ENCODE results near the gene GFRA4.

Gene GFRA4

DNA sequence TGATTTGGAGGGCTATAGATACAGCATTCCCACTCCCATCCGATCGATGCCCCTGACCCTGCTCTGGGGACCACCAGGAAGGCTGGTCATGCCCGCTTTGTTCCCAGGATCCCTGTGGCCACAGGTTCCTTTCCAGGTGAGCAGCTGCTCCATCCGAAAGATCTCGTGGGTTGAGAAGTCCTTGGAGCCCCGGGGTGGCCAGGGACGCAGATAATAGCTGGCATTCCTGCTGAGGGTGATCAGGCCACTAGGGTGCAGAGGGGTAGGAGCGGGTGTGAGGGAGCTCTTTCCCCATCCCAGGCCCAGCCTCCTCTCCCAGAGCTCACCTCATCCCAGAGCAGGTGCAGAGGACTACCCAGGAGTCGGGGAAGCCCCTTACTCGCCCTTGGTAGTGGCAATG lies 11.2 kb upstream of the GFRA4 start:
- DNase-seq (ENCODE audit: low read depth in 3 of 3), result no peak

DNA sequence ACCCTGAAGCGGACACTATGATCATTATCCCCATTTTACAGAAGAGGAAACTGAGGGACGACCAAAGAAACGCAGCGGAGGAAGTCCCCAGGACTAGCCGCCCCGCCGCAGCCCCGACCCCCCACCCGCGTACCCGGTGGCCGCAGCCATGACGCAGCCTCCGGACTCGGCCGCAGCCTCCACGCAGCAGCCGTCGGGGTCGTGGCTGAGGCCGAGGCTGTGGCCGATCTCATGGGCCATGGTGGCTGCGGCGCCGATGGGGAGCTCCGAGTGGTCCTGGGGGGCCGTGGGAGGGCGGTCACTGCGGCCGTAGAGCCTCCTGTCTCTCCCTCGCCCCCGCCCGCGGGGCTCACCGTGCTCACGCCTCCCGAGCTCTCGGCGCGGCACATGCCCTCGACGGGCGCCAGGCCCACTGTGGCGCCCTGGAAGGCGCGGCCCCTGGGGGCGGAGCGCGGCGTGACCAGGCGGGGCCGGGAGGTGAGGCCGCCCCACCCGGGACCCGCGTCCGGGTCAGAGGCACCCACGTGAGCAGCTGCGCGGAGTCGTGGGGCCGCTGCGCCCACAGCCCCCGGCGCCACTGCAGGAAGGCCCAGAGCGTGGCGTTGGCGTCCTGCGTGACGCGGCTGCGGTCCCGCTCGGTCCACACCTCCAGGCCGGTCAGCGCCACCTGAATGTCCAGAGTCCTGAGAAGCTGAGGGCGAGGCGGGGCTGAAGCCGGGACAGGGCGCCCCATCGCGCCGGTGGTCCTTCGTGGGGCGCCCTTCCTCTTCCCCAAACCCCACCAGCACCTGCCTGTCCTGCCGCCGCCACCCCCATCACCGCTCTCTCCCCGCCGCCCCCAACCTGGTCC lies 10.2 kb upstream of the GFRA4 start:
- no peak for DNase-seq (ENCODE audit: low read depth in 3 of 3)

DNA sequence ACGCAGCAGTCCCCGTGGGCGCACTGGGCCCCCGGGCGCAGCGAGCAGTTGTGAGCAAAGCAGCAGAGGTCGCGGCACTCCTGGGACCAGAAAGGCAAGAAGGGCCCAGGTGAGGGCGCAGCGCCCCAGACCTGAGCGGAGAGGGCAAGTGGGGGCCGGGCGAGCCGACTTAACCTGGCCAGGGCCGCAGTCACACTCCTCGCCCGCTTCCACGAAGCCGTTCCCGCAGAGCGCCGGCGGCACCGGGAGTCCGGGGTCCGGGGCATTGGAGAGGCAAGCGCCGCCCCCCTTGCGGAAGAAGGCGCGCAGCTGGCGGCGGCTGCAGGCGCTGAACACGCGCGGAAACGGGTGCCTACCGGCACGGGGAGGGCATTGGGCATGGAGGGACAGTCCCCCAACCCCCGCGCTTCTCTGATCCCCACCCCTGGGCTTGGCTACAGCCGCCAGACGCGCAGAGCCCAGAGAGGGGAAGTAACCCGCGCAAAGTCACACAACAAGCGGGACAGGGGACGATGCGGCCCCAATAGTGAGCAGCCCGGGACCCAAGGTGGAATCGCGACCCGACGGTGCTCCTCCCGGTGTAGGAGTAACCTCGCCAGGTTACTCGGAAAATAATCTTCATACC lies 9.5 kb upstream of the GFRA4 start:
- DNase-seq (ENCODE audit: low read depth in 3 of 3), result no peak

DNA sequence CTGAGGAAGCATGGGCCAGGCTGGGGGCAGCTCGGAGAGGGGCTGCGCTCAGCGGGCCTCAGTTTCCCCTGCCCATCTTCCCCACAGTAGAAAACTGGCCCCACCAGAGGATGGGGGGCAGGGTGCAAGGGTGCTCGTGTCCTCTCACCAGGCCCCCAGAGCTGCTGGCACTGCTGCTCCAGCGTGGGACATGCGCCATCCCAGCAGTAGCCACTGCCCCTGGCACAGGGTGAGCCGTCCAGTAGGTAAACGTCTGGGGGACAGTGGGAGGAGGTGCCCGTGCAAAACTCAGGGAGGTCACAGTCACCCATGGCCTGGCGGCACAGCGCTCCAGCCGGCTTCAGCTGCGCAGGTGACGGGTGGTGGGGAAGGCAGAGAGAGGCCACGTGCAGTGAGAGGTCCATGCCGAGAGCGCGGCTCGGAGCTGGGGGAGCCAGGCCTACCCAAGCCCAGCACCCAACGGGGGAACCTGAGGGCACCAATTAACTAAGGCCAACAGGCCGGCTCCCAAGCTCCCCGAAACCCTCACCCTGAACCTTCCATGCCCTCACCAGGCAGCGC lies 8.9 kb upstream of the GFRA4 start:
- no peak for DNase-seq (ENCODE audit: low read depth in 3 of 3)

DNA sequence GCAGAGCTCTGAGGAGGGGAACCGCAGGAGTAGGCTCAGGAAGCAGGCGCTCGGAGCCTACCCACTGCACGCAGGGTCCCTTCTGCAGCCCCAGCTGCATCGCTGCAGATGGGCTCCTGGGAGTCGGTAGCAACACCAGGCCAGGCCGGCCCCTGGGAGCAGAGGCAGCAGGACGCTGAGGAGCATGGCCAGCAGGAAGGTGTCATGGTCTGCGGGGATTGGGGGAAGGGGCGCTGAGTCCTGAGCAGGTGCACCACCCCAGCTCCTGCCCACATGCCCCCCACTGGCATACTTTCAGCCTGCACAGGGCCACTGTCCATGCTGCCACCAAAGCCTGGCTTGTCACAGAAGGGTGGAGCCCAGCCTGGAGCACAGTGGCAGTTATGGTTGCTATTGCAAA lies 7.7 kb upstream of the GFRA4 start:
- DNase-seq (ENCODE audit: low read depth in 3 of 3), result no peak

DNA sequence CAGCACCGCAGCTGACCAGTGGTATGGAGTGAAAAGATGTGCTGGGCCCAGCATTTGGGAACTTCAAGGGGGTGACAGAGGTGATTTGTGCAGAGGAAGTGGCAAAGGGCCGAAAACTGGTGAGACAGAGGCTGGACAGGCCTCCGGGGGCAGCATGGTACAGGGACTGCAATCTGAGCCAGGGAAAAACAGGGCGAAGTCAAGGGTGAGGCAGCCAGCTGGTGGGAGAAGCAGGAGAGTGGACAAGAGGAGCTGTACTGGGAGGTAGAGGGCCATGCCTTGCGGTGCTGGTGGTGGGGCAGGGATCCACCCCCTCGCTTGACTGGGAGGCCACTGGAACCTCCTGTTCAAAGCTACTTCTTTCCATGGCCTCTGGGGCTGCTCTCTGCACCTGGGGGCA lies 7.3 kb upstream of the GFRA4 start:
- no peak for DNase-seq (ENCODE audit: low read depth in 3 of 3)

DNA sequence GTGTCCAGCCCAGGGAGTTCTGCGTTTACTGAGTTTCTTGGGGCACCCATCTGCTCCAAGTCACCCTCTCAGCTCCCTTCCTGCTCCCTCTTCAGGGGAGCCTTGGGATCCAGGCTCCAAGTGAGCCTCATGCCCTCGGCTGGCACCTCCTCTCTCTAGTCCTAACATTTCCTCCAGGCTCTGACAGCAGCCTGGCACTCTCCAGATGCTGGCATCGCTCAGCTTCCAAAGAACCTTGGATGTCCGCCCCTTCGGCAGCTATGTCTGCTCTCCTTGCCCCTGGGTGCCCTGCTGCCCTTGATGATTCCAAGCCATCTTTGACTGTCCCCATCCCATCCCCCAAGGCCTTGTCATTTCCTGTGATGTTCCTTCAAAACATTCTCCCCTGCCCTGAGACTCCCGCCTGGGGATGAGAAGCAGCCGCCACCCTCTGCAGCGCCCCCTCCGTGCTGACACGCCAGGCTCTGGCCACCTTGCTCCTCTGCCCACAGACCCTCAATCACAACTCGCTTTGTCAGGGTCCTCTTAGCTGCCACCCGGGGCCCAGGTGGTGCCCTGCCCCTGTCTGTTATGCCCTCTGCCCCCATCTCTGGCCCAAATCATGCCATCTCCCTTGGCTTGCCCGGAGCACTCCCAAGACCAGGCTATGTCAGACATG lies 6.6 kb upstream of the GFRA4 start:
- DNase-seq (ENCODE audit: low read depth in 3 of 3), result no peak

DNA sequence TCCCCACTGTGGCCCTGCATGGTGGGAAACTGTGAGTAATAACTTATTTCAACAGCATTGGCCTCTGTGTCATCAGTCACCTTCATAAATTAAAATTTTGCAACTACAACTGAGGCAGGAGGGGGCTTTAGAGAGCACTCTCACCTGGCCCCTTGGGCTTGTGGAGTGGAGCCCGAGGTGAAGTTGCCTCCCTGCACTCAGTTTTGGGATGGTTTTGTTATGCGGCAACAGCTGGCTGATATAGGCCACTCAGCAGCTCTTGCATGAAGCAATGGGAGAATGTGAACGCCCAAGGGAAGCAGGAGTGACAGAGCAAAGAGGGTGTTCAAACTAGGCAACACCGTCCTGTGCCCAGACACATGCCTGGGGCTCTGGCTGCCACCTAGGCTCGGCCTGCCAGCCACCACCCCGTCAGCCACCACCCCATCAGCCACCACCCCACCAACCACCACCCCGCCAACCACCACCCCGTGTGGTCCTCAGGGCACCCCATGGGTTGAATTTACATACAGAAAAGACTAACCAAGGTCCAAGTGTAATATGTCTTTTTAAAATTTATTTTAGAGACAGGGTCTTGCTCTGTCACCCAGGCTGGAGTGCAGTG lies 4.3 kb upstream of the GFRA4 start:
- no peak for DNase-seq (ENCODE audit: low read depth in 3 of 3)

DNA sequence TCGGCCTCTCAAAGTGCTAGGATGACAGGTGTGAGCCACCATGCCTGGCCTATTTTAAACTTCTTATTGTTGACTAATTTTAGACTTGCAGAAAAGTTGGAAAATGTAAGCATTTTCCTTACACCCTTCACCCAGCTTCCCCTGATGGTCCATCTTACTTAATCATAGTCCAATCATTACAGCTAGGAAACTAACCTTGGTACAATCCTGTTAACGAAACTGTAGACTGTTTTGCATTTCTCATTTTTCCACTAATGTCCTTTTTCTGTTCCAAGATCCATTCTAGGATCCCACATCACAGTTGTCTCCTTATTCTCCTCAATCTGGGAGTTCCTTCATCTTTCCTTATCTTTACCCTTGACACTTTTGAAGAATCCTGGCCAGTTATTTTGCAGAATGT lies 659 bp upstream of the GFRA4 start:
- no peak for DNase-seq (ENCODE audit: low read depth in 3 of 3)

DNA sequence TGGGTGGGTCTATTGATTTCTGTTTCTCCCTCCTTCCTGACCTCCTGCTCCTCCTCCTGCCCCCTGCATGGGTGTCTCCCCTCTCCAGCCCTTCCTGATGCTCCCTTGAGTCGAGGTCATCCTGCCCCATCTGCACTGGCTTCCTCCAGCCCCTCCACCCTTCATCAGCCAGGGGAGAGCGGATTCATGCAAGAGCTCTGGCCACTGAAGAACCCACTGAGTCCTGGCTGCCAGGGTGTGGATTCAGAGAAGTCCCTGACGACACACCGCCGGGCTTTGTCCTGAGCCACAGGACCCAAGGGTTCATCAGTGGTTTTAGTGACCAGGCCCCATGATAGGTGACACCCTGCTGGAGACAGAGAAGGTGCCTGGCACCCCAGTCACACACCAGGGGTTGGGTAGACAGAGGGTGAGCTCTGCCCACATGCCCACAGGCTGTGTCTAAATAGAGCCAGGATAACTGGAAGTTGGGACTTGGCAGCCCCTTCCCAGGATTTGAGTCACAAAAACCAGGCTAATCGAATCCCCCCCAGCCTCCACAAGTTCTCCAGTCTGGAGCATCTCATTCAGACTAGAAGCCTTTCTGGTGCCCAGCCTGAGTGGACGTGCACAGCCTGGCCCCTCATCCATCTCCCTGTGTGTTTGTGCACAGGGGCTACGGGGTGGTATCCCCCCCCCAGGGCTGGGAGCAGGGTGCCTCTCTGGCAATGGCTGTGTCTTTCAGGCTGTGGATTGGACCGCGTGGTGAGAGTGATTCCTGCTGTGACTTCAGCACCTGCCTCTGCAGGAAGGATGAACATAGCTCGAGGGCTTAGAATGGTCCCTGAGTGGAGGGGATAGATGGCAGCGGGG lies 1.2 kb downstream of the GFRA4 start:
- DNase-seq (ENCODE audit: low read depth in 3 of 3), result no peak

DNA sequence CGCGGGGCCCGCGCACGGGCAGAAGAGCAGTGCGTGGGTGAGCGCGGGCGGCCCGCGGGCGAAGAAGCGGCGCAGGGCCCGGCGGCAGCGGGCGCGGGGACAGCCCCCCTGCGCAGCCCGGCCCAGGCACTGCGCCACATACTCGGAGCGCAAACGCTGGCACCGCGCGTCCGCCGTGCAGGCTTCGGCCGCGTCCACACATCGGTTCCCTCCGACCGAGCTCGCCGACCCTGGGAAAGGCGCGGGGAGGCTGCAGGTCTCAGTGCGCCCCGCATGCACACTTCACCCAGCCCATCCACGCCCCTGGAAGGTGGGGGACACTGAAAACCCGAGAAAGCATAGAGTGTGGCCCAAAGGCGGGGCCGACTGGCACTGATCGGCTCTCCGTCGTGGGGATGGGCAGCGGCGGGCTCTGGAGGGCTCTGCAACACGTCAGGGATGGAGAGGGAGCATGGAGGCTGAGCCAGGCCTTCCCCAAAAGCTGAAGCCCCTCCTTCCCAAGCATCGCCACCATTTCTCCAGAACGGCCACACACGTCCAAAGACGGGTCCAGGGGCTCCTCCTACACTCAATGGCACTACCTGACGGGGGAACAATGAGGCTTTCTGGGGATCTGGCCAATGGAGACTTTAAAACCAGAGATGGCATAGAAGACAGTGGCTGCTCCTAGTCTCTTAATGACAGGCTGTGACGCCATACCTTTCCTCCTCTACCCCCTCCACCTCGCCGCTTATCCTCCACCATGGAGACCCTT lies 2.0 kb downstream of the GFRA4 start:
- DNase-seq (ENCODE audit: low read depth in 3 of 3), result no peak

DNA sequence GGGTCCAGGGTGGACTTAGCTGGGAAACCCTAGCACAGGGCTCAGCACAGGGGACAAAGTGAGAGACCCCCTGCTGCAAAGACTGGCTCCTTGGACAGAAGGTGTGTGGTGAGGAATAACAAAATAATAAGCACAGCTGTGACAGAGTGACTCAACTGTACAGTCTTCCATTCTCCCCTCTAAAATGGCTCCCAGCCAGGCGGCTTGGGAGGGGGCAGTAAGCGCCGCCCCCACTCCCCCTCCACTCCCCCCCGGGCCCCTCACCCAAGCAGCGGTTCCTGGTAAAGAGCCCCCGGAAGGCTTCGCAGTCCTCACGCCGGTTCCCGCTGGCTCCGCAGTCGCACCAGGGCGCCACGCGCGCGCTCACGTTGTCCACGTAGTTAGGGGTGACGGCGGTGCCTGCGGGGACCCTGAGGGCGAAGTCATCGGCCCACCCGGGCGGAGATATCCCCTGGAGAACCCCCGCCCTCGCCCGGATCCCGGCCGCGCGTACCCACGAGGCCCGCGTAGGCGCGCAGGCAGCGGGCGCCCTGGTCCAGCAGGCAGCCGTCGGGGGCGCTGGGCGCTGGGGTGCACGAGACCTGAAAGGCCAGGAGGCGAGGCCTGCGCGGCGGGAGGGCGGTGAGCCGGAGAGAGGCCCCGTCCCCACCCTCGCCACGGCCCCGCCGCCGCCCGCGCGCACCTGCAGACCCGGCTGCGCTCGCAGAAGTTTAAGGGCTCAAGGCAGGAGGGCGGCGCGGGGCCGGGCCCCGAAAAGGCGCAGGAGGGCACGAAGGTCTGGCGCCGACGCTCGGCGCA lies 2.7 kb downstream of the GFRA4 start:
- no peak for DNase-seq (ENCODE audit: low read depth in 3 of 3)

DNA sequence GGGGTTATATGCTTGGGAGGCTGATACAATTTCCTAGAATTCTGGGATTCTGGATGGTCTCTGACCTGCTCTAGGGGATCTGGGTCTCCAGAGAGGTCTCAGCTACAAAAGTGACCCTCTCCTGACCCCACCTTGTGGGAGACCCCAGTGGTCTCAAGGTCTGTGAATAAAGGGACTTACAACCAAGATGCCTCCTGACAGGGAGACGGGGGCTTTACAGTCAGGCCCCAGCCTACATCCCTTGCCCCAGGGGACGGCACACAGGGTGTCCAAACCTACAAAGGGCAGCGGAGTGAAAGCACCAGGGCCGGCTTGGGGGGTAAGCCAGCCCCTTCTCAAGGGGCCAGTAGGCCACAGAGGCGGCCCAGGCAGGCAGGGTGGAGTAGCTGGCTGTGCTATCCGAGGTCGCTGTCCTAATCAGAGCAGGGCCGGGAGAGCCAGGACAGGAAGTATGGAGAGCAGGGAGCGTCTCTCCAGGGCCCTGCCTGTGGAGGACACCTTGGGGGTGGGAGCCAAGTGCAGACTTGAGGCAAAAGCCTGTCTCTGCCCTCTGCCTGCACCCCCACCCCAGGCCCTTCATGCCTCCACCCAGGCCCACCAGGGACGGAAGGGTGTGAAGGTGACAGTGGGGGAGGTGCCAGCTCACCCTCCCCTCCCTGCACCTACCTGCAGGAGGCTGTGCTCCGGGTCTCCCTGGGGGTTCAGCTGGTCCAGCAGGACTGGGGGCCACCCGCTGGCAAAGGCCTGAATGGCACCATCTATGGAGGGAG lies 3.5 kb downstream of the GFRA4 start:
- no peak for DNase-seq (ENCODE audit: low read depth in 3 of 3)

DNA sequence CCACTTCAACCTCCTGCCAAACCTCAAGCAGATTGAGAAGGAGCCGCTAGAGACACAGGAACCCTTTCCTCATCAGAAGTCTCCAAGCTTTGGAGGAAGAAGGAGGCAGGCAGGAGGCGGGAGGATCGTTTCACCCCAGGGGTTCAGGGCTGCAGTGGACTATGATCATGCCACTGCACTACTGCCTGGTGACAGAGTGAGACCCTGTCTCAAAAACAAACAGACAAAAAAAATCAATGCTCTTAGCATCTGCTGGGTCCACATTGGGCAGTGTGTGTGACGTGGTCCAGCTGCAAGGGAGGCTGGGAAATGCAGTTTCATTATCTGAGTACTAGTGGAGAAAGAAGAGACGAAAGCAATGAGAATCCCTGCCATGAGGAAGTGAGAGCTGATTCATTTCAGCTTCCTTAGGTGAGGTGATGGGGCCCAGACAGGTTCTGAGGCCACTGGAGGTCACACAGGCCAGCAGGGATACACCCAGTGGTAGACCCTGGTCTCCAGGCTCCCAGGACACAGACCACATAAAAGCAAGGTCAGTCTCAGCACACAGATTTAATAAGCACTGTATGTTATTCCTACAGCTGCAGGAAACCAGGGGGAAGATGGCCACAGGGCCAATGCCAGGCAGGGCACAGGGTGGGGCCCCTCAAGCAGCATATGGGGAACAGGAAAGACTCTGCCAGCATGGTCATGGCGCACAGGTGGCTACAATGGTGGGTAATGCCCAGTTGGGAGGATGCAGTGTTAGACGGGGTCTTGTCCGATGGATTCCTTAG lies 4.3 kb downstream of the GFRA4 start:
- DNase-seq (ENCODE audit: low read depth in 3 of 3), result no peak

DNA sequence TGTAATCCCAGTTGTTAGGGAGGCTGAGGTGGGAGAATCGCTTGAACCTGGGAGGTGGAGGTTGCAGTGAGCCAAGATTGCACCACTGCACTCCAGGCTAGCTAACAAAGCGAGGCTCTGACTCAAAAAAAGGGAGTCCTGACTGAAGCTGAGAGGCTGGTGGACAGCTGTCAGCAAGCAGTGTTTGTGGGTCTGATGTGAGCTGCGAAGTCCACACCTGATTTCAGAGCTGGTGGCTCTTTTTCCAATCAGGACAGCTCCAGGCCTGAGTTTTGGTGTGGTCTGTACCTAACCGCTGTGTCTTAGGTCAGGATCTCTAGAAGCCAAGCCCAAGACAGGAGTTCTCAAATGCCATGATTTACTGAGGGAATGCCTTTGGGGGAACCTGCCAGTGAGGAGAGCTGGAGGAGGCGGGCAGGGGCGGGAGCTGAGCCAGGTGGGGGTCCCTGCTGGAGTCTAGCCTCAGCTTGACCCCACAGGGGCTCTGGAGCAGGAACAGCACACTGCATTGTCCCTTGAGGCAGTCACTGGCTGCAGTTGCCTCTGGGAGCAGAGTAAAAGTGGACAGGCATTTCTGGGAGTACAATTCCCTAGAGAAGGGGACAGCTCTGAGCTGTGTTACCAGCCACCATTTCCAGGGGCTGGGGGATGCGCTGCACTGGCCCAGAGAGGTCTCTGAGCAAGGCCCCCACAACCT lies 5.0 kb downstream of the GFRA4 start:
- DNase-seq (ENCODE audit: low read depth in 3 of 3), result no peak

DNA sequence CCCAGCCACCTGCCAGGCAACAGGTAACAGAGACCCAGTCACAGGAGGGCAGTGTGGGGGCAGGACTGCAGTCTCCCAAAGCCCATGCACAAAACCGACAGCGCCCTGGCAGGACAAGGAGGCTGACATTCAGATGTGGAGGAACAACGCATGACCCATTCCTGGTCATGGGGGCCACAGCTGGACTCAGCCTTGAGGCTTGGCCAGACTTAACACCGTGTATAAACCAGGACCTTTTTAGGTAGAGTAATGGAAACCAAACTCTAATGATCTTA lies 8.1 kb downstream of the GFRA4 start:
- DNase-seq (ENCODE audit: low read depth in 3 of 3), result no peak

DNA sequence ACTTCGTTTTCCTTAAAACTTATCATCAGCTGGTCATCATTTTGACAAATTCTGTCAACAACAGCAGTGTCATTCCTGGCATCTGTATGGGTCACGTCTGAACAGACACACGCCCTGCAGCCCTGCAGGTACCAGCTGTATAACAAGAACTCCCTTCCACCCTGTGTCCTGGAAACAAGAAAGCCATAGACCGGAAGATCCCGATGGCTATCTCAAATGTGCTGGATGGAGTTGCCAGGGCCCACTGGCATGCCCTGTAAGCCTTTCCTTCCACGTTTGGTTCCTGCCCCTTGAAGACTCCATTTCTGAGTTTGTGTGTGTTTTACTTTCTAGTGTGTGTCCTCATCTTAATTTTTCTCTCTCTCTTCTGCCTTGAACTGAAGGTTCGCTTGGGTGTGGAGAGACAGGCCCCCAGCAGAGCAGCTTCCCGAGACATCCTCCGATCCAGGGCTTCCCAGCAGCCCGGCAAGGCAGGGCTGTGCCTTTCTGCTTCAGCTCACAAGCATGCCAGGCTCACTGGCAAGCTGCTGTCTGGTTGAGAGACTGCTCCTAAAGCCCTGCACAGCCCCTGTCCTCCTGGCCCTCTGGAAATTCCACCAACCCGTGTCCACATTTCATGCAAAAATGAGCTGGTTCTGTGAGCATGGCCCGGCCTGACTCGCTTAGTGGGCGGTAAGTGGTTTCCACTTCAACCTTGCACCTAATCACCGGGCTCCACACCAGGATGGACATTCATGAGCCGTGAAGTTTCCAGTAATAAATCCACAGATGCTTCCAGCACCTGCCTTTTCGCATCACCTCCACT lies 8.7 kb downstream of the GFRA4 start:
- DNase-seq (ENCODE audit: low read depth in 3 of 3), result no peak
